ENCODE data around the gene SLC22A23. TPM values are rescaled to one million over a fixed set of nuclear protein-coding genes. Genes with fewer than 3 reads are reported as not detected.

Gene SLC22A23
- total RNA-seq, 1 experiment from 2014 or later = 38.2 TPM

- TF ChIP-seq TEAD1 (CRISPR knock-in tag; IDR thresholded peaks at IDR 0.05) (no peak), ESRRA (CRISPR knock-in tag; IDR thresholded peaks at IDR 0.05; ENCODE audit: borderline replicate concordance) (no peak), ZSCAN18 (CRISPR knock-in tag; IDR thresholded peaks at IDR 0.05) (no peak)
- no peak for DNase-seq (ENCODE audit: low spot score)
- Mint-ChIP-seq H3K27me3 (ENCODE audit: low read depth) (peaks cover 10% of the 10 kb centered on the region), H3K9me3 (peaks cover 18% of the 10 kb centered on the region), H3K36me3 (peaks cover 15% of the 10 kb centered on the region), H3K4me3 (no peak overlapping the region), H3K4me1 (peaks cover 19% of the 10 kb centered on the region), H3K27ac (no peak overlapping the region)
- no peak for ATAC-seq
- POLR2A ChIA-PET = no interaction called here
- CTCF ChIA-PET = no interaction called here
Observed at GRCh38 chr6:3480009-3480408, 23.2 kb upstream of the SLC22A23 start.

GRCh38 chr6:3473773-3474172 lies 16.9 kb upstream of the SLC22A23 start:
- Mint-ChIP-seq H3K36me3 (no peaks in the 10 kb centered on the region), H3K4me1 (peaks cover 26% of the 10 kb centered on the region), H3K27me3 (ENCODE audit: low read depth) (peaks cover 12% of the 10 kb centered on the region), H3K4me3 (no peak overlapping the region), H3K9me3 (no peaks in the 10 kb centered on the region), H3K27ac (no peak overlapping the region)
- ATAC-seq (no peak), DNase-seq (ENCODE audit: low spot score) (no peak)
- TF ChIP-seq ESRRA (CRISPR knock-in tag; IDR thresholded peaks at IDR 0.05; ENCODE audit: borderline replicate concordance) (no peak), ATF6 (CRISPR knock-in tag; IDR thresholded peaks at IDR 0.05) (no peak), ZNF263 (CRISPR knock-in tag; IDR thresholded peaks at IDR 0.05; ENCODE audit: low read depth) (no peak), ZNF317 (CRISPR knock-in tag; IDR thresholded peaks at IDR 0.05; ENCODE audit: borderline replicate concordance, low read depth) (no peak), AR (CRISPR knock-in tag; IDR thresholded peaks at IDR 0.05) (no peak), SMAD4 (CRISPR knock-in tag; IDR thresholded peaks at IDR 0.05) (no peak), MAX (CRISPR knock-in tag; IDR thresholded peaks at IDR 0.05) (no peak), SMAD3 (CRISPR knock-in tag; IDR thresholded peaks at IDR 0.05; ENCODE audit: borderline replicate concordance) (no peak), NFATC4 (CRISPR knock-in tag; IDR thresholded peaks at IDR 0.05) (no peak), GTF2I (CRISPR knock-in tag; conservative IDR thresholded peaks at IDR 0.05) (no peak), PRDM15 (CRISPR knock-in tag; IDR thresholded peaks at IDR 0.05) (no peak), ZMAT4 (CRISPR knock-in tag; IDR thresholded peaks at IDR 0.05) (no peak), ZNF281 (CRISPR knock-in tag; IDR thresholded peaks at IDR 0.05) (no peak), FOXP1 (CRISPR knock-in tag; IDR thresholded peaks at IDR 0.05; ENCODE audit: borderline replicate concordance) (no peak), ZNF138 (CRISPR knock-in tag; conservative IDR thresholded peaks at IDR 0.05) (no peak), MXD4 (CRISPR knock-in tag; IDR thresholded peaks at IDR 0.05; ENCODE audit: borderline replicate concordance) (no peak)
- POLR2A ChIA-PET = no interaction called here
- CTCF ChIA-PET = no interaction called here
